Adrenal gland (tissue), 12 donors: ENCODE data around the gene RSRC1. TPM values are rescaled to one million over a fixed set of nuclear protein-coding genes. Genes with fewer than 3 reads are reported as not detected.
A peak's percentile ranks its signal among the peaks of the same experiment; 100 is the strongest.

Source experiments
- DNase-seq, 7 donors: peaks; one replicate each; pipeline ENCODE4 v3.0.0-alpha.2; 2019 to 2020
- H3K27ac ChIP-seq, 5 donors: fragments of 200-600 bp; sonication (generic) in 4 of 5; 1 replicate in 3 of 5; 2 replicates in 2 of 5; pipeline versions ENCODE4 v1.5.1 to v1.8.0; 2016 to 2020; ENCODE audit warnings: mild to moderate bottlenecking in 1 of 5
- H3K27me3 ChIP-seq: fragments of 200-600 bp; 2 replicates; pipeline ENCODE4 v1.8.0; 2021
- H3K36me3 ChIP-seq, 2 donors: fragments of 200-600 bp; replicated peaks in 1 of 2; 1 replicate in 1 of 2; 2 replicates in 1 of 2; pipeline versions ENCODE4 v1.5.1 to v1.8.0; 2018 to 2022
- H3K4me1 ChIP-seq, 2 donors: fragments of 200-600 bp; replicated peaks in 1 of 2; 1 replicate in 1 of 2; 2 replicates in 1 of 2; pipeline versions ENCODE4 v1.5.1 to v1.8.0; 2018 to 2021
- H3K4me3 ChIP-seq, 4 donors: fragments of 200-600 bp; sonication (generic) in 3 of 4; one replicate each; pipeline ENCODE4 v1.5.1; 2016 to 2018
- H3K9me3 ChIP-seq, 3 donors: fragments of 200-600 bp; sonication (generic) in 1 of 3; replicated peaks in 1 of 3; 1 replicate in 2 of 3; 2 replicates in 1 of 3; pipeline versions ENCODE4 v1.5.1 to v1.8.0; 2016 to 2021
- POLR2A ChIP-seq, 2 donors: fragments of 450-650 bp; IDR thresholded peaks; one replicate each; pipeline ENCODE4 v1.6.1; 2017; ENCODE audit warnings: antibody characterized with exemption in 2 of 2, mild to moderate bottlenecking in 2 of 2, moderate library complexity in 1 of 2
- WGBS, 4 donors: extraction: QIAGEN DNeasy Blood & Tissue Kit in 2 of 4; methylation state at CpG; one replicate each; pipeline versions ENCODE4 v1.1.5 to v1.1.7; 2013 to 2017; 5-methylcytosine and 5-hydroxymethylcytosine counted together
- intact Hi-C, 2 donors: fragments of 100-400 bp; cut with DNase I; formaldehyde crosslinking; loops; one replicate each; pipeline versions ENCODE4 v1.14.1 to v1.15.0; 2022 to 2023
- polyA plus RNA-seq, 3 donors: library from polyadenylated mRNA; stranded (reverse); fragments of 200-250 nt in 2 of 3; fragments of 350-450 nt in 1 of 3; fragmentation: Illumina TruSeq in 1 of 3; extraction: RNeasy Lipid Tissue Mini Kit (QIAGEN cat#74804) in 1 of 3; gene quantifications; one replicate each; pipeline ENCODE4 v1.2.3, GENCODE V29; 2013 to 2014
- total RNA-seq, 9 donors: library from RNA; depleted of rRNA in 4 of 9; stranded (reverse); fragments of >200 nt in 4 of 9; fragments of 120-200 nt in 1 of 9; fragmentation: NEBNext Ultra II Directional in 1 of 9; extraction: Animal tissue kit (Norgen Biotek cat#: 25700) in 1 of 9; gene quantifications; one replicate each; pipeline versions ENCODE4 v1.1.0 to v1.2.4, GENCODE V29; 2013 to 2023
- TF ChIP-seq, protein P1 (sequence below), 6 experiments: fragments of 450-650 bp in 4 of 6; fragments of 200-600 bp in 2 of 6; sonication (generic) in 1 of 6; IDR thresholded peaks; 1 replicate in 5 of 6; 2 replicates in 1 of 6; pipeline versions ENCODE4 v1.5.1 to v1.8.0; 2016 to 2021; ENCODE audit warnings: antibody characterized with exemption in 6 of 6, mild to moderate bottlenecking in 2 of 6, moderate library complexity in 1 of 6
- donor health status: healthy with polysubstance abuse.
- donor health status: Bipolar disorder and iron deficiency.
- donor health status: DM: yes; HTN: yes; CAD: no.
- donor health status: DM: no; HTN: no; CAD: no.
- donor health status: DM: no; HTN: no; CAD: no.
- donor health status: DM: yes; HTN: yes; CAD: no.

The RSRC1 gene
- total and polyA plus RNA-seq, 12 donors, result 12.6 to 125 (median 37.5) TPM

DNA sequence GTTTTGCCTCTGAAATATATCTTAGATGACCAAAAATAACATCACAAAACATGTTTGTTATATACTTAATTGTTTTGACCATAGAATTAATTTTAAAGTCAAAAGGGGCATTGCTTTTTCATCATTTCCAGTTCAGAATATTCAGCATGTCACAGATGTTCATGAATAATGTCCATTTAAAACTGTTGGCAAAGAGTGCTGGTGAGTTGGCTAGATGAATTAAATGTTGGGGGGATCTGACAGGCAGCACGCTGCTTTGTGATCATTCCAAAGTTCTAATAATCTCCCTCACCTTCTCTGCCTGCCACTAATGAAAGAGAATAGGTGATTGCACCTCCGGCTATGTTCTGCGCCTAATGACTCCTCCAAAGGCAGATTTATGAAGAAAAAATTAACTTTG lies 321.9 kb downstream of the RSRC1 start:
- 86 to 95% (median 91%) methylated on average over 3 of the region's 3 CpGs for WGBS, 4 donors
- Histone ChIP-seq H3K36me3 (no peaks in the 10 kb centered on the region), H3K4me1 (no peaks in the 10 kb centered on the region), H3K27me3 (no peaks in the 10 kb centered on the region), H3K4me3 (no peak overlapping the region), H3K27ac (no peak overlapping the region), H3K9me3 (no peaks in the 10 kb centered on the region)
- no peak for TF ChIP-seq POLR2A (IDR thresholded peaks at IDR 0.05)
- intact Hi-C loops, result loop anchor here (5.0 kb wide), 1 partner anchor 815 kb away; no protein-coding TSS in a partner anchor
- no peak for DNase-seq

DNA sequence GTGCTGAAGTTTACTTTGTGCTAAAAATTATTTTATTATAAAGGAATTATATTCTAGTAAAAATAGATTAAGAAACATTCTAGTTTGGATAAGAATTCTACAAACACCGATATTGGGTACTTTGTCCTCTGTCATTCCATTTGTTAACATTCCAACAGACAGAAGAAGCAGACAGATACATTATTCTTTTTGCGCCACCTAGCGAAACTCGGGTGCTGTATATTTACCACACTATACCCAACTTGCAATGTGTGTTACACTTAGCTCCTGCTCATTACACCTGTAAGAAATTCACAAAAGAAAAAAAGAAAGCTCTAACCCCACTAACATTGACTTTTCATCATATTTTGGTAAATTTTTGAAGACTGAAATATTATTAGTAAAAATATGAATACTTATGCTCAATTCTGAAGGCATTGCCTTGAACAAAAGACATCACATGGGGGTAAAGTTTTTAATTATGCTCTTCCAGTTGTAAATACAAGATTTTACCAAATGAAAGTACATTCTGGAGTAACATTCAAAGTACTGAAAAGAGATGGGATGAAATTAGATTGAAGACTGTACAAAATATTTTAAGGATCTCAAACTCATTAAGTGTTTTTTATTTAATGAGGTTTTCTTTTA lies 324.6 kb downstream of the RSRC1 start:
- Histone ChIP-seq H3K9me3 (no peaks in the 10 kb centered on the region), H3K4me1 (no peaks in the 10 kb centered on the region), H3K27ac (no peak overlapping the region), H3K36me3 (no peaks in the 10 kb centered on the region), H3K27me3 (no peaks in the 10 kb centered on the region), H3K4me3 (no peak overlapping the region)
- TF ChIP-seq, protein P1, sequence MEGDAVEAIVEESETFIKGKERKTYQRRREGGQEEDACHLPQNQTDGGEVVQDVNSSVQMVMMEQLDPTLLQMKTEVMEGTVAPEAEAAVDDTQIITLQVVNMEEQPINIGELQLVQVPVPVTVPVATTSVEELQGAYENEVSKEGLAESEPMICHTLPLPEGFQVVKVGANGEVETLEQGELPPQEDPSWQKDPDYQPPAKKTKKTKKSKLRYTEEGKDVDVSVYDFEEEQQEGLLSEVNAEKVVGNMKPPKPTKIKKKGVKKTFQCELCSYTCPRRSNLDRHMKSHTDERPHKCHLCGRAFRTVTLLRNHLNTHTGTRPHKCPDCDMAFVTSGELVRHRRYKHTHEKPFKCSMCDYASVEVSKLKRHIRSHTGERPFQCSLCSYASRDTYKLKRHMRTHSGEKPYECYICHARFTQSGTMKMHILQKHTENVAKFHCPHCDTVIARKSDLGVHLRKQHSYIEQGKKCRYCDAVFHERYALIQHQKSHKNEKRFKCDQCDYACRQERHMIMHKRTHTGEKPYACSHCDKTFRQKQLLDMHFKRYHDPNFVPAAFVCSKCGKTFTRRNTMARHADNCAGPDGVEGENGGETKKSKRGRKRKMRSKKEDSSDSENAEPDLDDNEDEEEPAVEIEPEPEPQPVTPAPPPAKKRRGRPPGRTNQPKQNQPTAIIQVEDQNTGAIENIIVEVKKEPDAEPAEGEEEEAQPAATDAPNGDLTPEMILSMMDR (IDR thresholded peaks at IDR 0.05), result peak; percentile 47 to 85 (median 74)
- no peak for TF ChIP-seq POLR2A (IDR thresholded peaks at IDR 0.05)
- intact Hi-C loops, result loop anchor here (5.0 kb wide), 1 partner anchor 817 kb away; no protein-coding TSS in a partner anchor
- DNase-seq, result peak; percentile 38 to 83 (median 63)
- 3 to 9% (median 5%) methylated on average over 4 of the region's 4 CpGs for WGBS, 4 donors

DNA sequence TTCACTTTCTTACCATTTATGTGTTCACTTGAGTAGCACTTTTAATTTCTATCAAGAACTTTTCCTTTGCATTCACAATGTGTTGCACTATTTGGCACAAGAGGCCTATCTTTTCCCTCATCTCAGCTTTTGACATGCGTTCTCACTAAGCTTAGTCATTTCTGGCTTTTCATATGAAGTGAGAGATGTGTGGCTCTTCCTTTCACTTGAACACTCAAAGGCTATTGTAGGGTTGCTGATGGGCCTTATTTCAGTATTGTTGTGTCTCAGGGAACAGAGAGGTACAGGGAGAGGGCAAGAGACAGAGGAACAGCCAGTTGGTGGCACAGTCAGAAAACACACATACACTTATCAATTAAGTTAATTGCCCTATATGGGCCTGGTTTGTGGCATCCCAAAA lies 333.7 kb downstream of the RSRC1 start:
- Histone ChIP-seq H3K27ac (no peak overlapping the region), H3K4me1 (no peaks in the 10 kb centered on the region), H3K36me3 (no peaks in the 10 kb centered on the region), H3K9me3 (peaks cover 0 to 2% (median 0%) of the 10 kb centered on the region in 3 donors), H3K4me3 (no peak overlapping the region), H3K27me3 (no peaks in the 10 kb centered on the region)
- intact Hi-C loops, result no loop called here
- WGBS, 4 donors, result 89 to 95% (median 93%) methylated on average over 1 of the region's 1 CpG
- DNase-seq, result no peak
- TF ChIP-seq POLR2A (IDR thresholded peaks at IDR 0.05), result no peak
- TF ChIP-seq, protein P1 (IDR thresholded peaks at IDR 0.05), result no peak

DNA sequence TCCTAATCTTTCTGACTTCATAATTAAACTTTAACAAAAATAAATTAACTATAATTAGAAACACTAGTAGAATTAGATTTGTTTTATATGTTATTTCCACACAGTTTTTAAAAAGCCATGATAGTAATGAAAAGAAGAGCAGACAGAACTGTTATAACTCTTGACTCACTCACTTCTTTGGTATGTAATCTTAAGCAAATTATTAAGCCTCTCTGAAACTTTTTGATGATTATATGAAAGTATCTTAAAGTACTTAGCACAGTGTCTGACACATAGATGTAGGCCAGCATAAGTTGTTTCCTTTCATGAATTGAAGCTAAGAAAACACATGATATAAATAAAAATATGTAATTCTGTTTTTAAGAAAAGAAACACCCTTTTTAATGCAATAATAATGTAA lies 337.5 kb downstream of the RSRC1 start:
- intact Hi-C loops, result no loop called here
- no peak for DNase-seq
- Histone ChIP-seq H3K4me3 (no peak overlapping the region), H3K36me3 (no peaks in the 10 kb centered on the region), H3K4me1 (no peaks in the 10 kb centered on the region), H3K27me3 (no peaks in the 10 kb centered on the region), H3K9me3 (peaks cover 0 to 5% (median 0%) of the 10 kb centered on the region in 3 donors), H3K27ac (no peak overlapping the region)
- TF ChIP-seq, protein P1 (IDR thresholded peaks at IDR 0.05), result no peak
- TF ChIP-seq POLR2A (IDR thresholded peaks at IDR 0.05), result no peak
